Measurements from ENCODE around the gene GMDS.

- TF ChIP-seq NCOA2 (CRISPR knock-in tag; IDR thresholded peaks at IDR 0.05) (no peak), CTCF (CRISPR knock-in tag; IDR thresholded peaks at IDR 0.05) (no peak), ZBTB20 (CRISPR knock-in tag; IDR thresholded peaks at IDR 0.05; ENCODE audit: borderline replicate concordance, low read depth) (no peak), CHD2 (IDR thresholded peaks at IDR 0.05; ENCODE audit: low read depth, low read length) (no peak), MYNN (CRISPR knock-in tag; IDR thresholded peaks at IDR 0.05; ENCODE audit: low read depth) (no peak), CREB1 (IDR thresholded peaks at IDR 0.05) (peak; percentile 74), CREB1 (CRISPR knock-in tag; IDR thresholded peaks at IDR 0.05) (no peak)
- TF ChIP-seq, protein P1, sequence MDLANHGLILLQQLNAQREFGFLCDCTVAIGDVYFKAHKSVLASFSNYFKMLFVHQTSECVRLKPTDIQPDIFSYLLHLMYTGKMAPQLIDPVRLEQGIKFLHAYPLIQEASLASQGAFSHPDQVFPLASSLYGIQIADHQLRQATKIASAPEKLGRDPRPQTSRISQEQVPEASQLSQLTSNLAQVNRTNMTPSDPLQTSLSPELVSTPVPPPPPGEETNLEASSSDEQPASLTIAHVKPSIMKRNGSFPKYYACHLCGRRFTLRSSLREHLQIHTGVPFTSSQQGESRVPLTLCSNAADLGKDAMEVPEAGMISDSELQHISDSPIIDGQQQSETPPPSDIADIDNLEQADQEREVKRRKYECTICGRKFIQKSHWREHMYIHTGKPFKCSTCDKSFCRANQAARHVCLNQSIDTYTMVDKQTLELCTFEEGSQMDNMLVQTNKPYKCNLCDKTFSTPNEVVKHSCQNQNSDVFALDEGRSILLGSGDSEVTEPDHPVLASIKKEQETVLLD (CRISPR knock-in tag; IDR thresholded peaks at IDR 0.05; ENCODE audit: low read depth): no peak
- TF ChIP-seq, protein P2, sequence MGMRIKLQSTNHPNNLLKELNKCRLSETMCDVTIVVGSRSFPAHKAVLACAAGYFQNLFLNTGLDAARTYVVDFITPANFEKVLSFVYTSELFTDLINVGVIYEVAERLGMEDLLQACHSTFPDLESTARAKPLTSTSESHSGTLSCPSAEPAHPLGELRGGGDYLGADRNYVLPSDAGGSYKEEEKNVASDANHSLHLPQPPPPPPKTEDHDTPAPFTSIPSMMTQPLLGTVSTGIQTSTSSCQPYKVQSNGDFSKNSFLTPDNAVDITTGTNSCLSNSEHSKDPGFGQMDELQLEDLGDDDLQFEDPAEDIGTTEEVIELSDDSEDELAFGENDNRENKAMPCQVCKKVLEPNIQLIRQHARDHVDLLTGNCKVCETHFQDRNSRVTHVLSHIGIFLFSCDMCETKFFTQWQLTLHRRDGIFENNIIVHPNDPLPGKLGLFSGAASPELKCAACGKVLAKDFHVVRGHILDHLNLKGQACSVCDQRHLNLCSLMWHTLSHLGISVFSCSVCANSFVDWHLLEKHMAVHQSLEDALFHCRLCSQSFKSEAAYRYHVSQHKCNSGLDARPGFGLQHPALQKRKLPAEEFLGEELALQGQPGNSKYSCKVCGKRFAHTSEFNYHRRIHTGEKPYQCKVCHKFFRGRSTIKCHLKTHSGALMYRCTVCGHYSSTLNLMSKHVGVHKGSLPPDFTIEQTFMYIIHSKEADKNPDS (CRISPR knock-in tag; IDR thresholded peaks at IDR 0.05): no peak
Observed at GRCh38 chr6:2111162-2111677, 134.2 kb downstream of the GMDS start.
